Activated naive CD4-positive, alpha-beta T cell treated with anti-CD3 and anti-CD28 coated beads, Interleukin-2, amount 50 U/mL, for 72 hours (primary cell): Measurements from ENCODE around the gene VKORC1L1. TPM values are rescaled to one million over a fixed set of nuclear protein-coding genes. Genes with fewer than 3 reads are reported as not detected.
"Not testable (repeated sequence)": the region's sequence is repeated elsewhere in the genome, so short reads cannot be mapped to it uniquely, and the experiment has no call there.

Source experiments
- ATAC-seq, 2 donors: fragments of 150-1000 bp; cut with Tn5 transposase; 2 replicates each; pipeline ENCODE4 v1.10.0; 2021; ENCODE audit warnings: mild to moderate bottlenecking in 2 of 2, moderate library complexity in 2 of 2
- DNase-seq, 2 donors: peaks; one replicate each; pipeline ENCODE4 v3.0.0; 2021 to 2022; ENCODE audit warnings: low spot score in 2 of 2
- H3K27ac Mint-ChIP-seq, 2 donors: one replicate each; pipeline ENCODE4 v1.8.0; 2022; ENCODE audit warnings: mild to moderate bottlenecking in 2 of 2, mixed read lengths in 2 of 2
- H3K36me3 Mint-ChIP-seq, 2 donors: one replicate each; pipeline ENCODE4 v1.8.0; 2022; ENCODE audit warnings: mixed read lengths in 2 of 2
- H3K9me3 Mint-ChIP-seq, 2 donors: one replicate each; pipeline ENCODE4 v1.8.0; 2022; ENCODE audit warnings: mixed read lengths in 2 of 2
- total RNA-seq, 2 donors: library from RNA; stranded (reverse); gene quantifications; one replicate each; pipeline ENCODE4 v1.2.3, GENCODE V29; 2022

Gene VKORC1L1
- total RNA-seq, 2 donors from 2014 or later: 12.0 to 13.6 TPM

DNA sequence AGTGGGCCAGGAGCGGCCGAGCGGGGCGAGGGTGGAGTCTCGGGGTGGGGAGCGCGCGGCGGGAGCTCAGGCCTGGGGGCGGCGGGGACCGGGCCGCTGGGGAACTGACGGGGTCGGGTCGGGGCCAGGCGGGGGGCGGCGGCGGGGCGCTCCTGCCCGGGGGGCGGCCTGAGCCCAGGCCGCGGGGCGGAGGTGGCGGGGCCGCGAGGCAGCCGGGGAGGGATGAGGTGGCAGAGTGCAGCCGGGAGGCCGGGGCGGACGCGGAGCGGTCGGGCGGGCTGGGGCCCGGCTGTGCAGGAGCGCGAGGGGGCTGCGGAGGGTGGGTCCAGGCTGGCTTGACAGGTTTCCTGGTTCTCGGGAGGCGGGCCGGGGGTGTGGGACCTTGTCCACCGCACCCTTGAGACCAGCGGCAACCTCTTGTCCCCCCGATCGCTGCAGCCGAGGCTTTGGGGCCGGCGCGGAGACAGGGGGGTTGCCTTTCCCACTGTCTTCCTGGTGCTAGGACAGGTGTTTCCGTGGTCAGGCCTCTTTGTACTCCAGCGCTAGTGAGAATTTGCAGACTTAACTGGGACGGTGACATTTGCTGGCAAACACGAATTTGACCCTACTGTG is 814 bp downstream of the VKORC1L1 start:
- peak overlapping the region in 1 of 2 donors; percentile 17 for H3K27ac Mint-ChIP-seq
- DNase-seq: peak; percentile 22 to 64
- H3K9me3 Mint-ChIP-seq, H3K36me3 Mint-ChIP-seq: not testable (repeated sequence)
- ATAC-seq: peak; percentile 19 to 44

DNA sequence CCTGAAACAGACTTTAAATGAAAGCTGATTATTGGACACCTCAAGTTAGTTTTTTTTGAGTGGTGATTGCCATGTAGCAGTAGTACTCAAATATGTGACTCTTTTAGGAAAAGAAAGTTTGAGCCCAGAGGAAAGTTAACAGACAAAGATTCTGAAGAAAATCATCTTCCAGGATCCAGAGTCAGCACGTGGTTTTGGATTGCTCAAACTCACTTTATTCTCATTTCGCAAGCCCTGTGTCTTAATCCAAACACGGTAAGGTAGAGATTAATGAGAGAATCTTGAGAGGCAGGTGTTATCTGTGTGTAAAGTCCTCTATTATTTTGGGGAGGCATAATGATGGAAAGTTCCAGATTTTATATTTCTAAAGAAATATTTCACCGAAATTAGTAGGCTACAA is 2.8 kb downstream of the VKORC1L1 start:
- DNase-seq: not testable (repeated sequence)

GRCh38 chr7:65879292-65880153 is 6.6 kb downstream of the VKORC1L1 start:
- DNase-seq, H3K27ac Mint-ChIP-seq, H3K9me3 Mint-ChIP-seq, ATAC-seq: not testable (repeated sequence)
- peaks cover 0 to 11% of the 10 kb centered on the region in 2 donors for H3K36me3 Mint-ChIP-seq

More for the DNA sequence above, 2.8 kb downstream of the VKORC1L1 start:
- H3K36me3 Mint-ChIP-seq, ATAC-seq, H3K27ac Mint-ChIP-seq, H3K9me3 Mint-ChIP-seq: not testable (repeated sequence)

- ATAC-seq, H3K27ac Mint-ChIP-seq, DNase-seq, H3K9me3 Mint-ChIP-seq: not testable (repeated sequence)
- H3K36me3 Mint-ChIP-seq: peaks cover 5 to 17% of the 10 kb centered on the region in 2 donors
Measured at GRCh38 chr7:65880242-65880641, 7.4 kb downstream of the VKORC1L1 start.

DNA sequence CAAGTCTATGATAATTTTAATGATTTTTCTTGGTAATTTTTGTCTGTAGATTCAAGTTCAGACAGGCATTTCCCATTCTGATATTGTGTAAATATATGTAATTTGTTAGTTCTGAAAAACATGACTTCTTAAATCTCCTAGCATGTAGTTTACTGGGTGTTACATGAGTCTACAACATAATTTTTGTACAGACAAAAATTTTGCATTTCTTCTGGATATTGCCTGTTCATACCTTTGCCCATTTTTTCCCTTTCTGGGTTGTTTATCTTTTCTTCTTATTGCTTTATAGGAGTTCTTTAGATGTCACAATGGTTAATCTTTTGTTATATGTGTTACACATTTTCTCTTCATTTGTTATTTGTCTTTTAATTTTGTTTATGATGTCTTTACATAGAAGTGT is 12.1 kb downstream of the VKORC1L1 start:
- H3K36me3 Mint-ChIP-seq: peaks cover 5 to 33% of the 10 kb centered on the region in 2 donors
- ATAC-seq, DNase-seq, H3K9me3 Mint-ChIP-seq, H3K27ac Mint-ChIP-seq: not testable (repeated sequence)

DNA sequence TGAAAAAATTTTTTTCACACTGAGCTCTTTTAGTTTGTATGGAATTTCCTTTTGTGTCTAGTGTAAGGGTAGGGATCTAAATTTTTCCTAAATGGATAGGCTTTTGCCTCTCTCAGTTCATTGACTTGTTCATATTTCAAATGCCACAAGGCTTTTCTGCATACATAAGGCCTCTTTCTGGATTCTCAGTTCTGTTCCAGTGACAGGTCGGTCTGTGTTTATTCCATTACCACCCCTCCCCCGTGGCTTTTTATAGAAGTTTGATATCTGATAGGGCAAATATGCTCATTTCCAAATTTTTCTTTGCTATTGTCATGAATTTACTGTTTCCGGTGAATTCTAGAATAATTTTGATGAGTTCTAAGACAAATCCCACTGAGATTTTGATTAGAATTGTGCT is 12.7 kb downstream of the VKORC1L1 start:
- H3K27ac Mint-ChIP-seq, ATAC-seq, H3K9me3 Mint-ChIP-seq, DNase-seq: not testable (repeated sequence)
- peaks cover 5 to 36% of the 10 kb centered on the region in 2 donors for H3K36me3 Mint-ChIP-seq

GRCh38 chr7:65888434-65889156 is 15.7 kb downstream of the VKORC1L1 start:
- H3K36me3 Mint-ChIP-seq: peaks cover 9 to 40% of the 10 kb centered on the region in 2 donors
- H3K27ac Mint-ChIP-seq, H3K9me3 Mint-ChIP-seq, ATAC-seq, DNase-seq: not testable (repeated sequence)

DNA sequence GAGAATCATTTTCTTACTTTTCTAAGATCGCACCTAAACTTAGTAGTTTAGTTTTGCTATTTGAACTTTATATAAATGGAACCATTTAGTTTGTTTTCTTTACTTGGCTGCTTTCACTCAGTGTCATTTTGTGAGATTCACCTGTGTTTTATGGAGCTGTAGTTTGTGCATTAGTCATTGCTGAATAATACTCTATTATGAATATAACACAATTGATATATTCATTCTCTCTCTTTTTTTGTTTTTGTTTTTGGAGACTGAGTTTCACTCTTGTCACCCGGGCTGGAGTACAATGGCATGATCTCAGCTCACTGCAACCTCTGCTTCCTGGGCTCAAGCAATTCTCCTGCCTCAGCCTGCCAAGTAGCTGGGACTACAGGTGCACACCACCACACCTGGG is 16.8 kb downstream of the VKORC1L1 start:
- Mint-ChIP-seq H3K36me3 (peaks cover 9 to 32% of the 10 kb centered on the region in 2 donors), H3K27ac (peak overlapping the region in 1 of 2 donors; percentile 51)
- H3K9me3 Mint-ChIP-seq, DNase-seq: not testable (repeated sequence)
- ATAC-seq: peak in 1 of 2 donors; percentile 63

- Mint-ChIP-seq H3K27ac (no peak overlapping the region), H3K9me3 (no peaks in the 10 kb centered on the region), H3K36me3 (peaks cover 4 to 25% of the 10 kb centered on the region in 2 donors)
- ATAC-seq: no peak
- DNase-seq: no peak
Measured at GRCh38 chr7:65892161-65892560, 19.3 kb downstream of the VKORC1L1 start.

DNA sequence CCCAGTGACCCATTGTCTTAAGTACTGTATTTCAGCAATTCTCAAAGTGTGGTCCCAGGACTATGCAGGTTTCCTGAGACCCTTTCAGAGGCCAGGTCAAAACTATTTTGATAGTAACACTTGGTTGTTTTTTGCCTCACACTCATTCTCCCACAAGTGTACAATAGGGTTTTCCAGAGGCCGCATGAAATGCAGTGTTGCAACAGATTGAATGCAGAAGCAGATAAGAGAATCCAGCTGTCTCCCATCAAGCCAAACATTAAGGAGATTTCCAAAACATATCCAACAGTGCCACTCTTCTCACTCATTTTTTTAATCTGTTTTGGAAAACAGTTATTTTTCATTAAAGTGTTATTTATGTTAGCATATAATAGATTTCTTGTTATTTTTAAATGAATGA is 20.0 kb downstream of the VKORC1L1 start:
- DNase-seq (no peak), ATAC-seq (no peak)
- Mint-ChIP-seq H3K36me3 (peaks cover 4 to 25% of the 10 kb centered on the region in 2 donors), H3K9me3 (no peaks in the 10 kb centered on the region), H3K27ac (no peak overlapping the region)

DNA sequence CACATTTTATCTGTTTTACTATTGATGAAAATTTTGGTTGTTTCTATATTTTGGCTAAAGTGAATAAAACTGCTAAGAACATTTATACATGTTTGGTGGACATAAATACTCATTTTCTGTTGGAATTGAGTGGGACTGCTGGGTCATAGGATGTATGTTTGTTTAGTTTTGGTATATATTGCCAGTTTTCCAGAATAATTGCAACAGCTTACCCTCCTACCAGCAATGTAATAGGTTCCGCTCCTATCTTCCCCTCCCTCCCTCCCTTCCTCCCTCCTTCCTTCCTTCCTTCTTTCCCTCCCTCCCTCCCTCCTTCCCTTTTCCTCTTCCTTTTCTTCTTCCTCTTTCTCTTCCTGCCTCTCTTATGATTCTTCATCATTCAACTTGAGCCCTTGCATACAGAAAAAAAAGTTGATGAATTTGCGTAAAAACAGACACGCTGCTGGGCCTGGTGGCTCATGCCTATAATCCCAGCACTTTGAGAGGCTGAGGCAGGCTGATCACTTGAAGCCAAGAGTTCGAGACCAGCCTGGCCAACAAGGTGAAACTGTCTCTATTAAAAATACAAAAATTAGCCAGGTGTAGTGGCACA is 23.5 kb downstream of the VKORC1L1 start:
- ATAC-seq: no peak
- Mint-ChIP-seq H3K9me3 (peaks cover 11% of the 10 kb centered on the region in 2 donors), H3K36me3 (peaks cover 20 to 24% of the 10 kb centered on the region in 2 donors), H3K27ac (no peak overlapping the region)
- no peak for DNase-seq

DNA sequence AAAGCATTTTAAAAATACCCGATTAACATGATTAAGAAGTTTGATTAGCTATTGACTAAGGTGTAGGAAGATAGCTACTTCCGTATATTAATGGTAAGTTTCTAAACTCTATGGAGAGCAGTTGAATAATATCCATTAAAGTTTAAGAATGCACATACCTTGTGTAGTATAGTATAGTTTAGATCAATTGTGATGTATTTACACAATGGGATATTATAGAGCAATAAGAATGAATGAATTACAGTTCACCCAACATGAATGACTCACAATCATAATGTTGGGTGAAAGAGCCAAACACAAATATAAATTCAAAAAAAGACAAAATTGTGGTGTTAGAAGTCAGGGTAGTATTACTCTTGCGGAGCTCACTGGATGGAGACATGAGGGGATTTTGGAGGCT is 24.4 kb downstream of the VKORC1L1 start:
- H3K36me3 Mint-ChIP-seq: peaks cover 24 to 28% of the 10 kb centered on the region in 2 donors
- H3K9me3 Mint-ChIP-seq: peaks cover 16 to 17% of the 10 kb centered on the region in 2 donors
- H3K27ac Mint-ChIP-seq, DNase-seq, ATAC-seq: not testable (repeated sequence)

DNA sequence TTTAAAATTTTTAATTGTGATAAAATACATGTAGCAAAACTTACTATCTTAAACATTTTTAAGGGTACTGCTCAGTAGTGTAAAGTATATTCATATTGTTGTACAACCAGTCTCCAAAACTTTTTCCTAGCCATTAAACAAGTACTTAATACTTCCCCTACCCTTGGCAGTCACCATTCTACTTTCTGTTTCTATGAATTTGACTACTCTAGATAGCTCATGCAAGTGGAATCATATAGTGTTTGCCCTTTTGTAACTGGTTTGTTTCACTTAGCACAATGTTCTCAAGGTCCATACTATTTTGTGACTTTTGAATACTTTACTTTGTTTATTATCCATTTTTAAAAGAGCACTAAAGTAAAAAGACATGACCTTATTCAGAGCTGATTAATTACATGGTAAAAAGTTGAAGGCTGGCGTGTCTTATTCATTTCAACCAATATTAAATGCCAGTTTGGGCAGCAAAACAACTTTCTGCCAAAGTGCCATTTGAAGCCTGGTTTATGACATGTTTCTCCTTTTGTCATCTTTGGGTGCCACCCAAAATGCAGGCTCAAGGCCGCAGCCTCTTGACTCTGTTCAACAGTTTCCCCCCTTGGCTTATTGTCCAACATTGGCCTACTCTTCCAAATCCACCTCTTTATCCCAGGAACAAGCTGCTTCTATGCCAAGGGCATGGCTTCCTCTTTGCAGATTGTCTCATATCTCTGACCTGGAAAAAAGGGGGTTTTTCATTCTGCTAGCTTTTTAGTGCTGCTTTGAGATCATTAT is 26.0 kb downstream of the VKORC1L1 start:
- DNase-seq, ATAC-seq, H3K27ac Mint-ChIP-seq: not testable (repeated sequence)
- Mint-ChIP-seq H3K9me3 (peaks cover 19 to 23% of the 10 kb centered on the region in 2 donors), H3K36me3 (peaks cover 28 to 39% of the 10 kb centered on the region in 2 donors)

GRCh38 chr7:65902306-65902705 is 29.4 kb downstream of the VKORC1L1 start:
- peaks cover 28 to 45% of the 10 kb centered on the region in 2 donors for H3K36me3 Mint-ChIP-seq
- peaks cover 19 to 25% of the 10 kb centered on the region in 2 donors for H3K9me3 Mint-ChIP-seq
- no peak overlapping the region for H3K27ac Mint-ChIP-seq
- ATAC-seq (no peak), DNase-seq (no peak)

GRCh38 chr7:65907501-65908198 is 34.8 kb downstream of the VKORC1L1 start:
- ATAC-seq (no peak), DNase-seq (no peak)
- Mint-ChIP-seq H3K27ac (no peak overlapping the region), H3K9me3 (peaks cover 0 to 4% of the 10 kb centered on the region in 2 donors), H3K36me3 (peaks cover under 1 to 14% of the 10 kb centered on the region in 2 donors)
